Stimulated activated CD4-positive, alpha-beta T cell treated with anti-CD3 and anti-CD28 coated beads, TNF-alpha, amount 100 ng/mL, for 48 hours (primary cell): ENCODE data around the gene ARHGAP28.

Experiments
- DNase-seq, 3 donors: peaks; one replicate each; pipeline ENCODE4 v3.0.0-alpha.2; 2020; ENCODE audit warnings: low read depth in 3 of 3

ARHGAP28 gene

DNA sequence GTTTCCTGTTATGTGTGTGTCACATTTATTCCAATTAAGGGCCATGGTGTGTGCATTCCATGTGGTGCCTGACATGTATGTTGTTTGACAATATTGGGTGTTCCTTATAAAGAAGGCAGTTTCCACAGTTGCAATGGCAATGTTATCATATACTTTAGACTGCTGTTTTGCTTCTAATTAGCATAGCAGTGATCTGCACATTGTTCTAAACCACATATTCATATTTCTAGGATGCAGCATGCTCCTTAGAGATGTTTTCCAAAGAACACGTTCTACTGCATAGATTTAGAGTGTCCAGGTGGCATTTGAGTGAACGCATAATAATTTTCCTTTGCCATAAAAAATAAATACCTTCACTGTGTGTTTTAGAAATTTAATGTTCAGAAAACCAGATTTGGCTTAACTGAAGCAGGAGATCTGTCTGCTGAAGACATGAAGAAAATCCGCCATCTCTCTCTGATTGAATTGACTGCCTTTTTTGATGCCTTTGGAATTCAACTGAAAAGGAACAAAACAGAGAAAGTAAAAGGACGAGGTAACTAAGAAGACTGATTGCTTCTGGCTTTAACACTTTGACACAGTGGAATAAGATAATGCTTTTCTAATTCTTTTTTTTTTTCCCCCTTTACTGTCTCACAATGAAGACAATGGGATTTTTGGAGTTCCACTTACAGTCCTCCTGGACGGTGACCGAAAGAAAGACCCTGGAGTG is 143.7 kb downstream of the ARHGAP28 start:
- no peak for DNase-seq

DNA sequence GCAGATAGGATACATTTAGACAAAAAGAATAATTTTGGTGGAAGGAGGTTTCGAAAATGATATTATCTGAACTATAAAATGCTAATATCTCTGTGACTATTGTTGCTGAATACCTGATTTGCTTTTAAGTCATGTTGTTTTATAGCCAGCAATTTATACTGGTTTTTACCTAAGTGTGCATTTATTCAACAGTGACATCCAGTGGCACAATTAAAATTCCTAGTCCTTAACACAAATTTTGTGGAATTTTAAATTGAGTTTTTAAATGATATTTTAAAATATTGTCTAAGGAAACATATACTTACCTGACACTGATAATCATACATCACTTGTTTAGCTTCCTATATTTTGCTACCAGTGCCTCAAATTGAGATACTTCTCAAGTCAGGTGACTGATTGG is 144.8 kb downstream of the ARHGAP28 start:
- no peak for DNase-seq

DNA sequence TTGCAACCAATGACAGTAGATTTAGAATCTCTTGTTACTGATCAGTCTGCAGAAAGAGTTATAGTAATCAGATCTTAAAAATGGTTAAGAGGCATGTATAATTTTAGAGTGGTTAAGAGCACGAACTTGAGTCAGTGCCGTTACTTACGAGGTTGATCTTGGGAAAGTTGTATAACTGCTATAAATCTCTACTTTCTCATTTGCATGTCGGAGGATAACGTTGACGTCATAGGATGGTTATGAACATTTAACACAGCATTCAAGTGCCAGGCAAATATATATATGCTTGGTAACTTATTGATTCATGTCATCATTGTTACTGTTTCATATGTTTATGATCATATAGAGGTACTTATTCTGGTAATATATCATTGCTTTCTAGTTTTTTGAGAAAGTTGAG is 146.2 kb downstream of the ARHGAP28 start:
- DNase-seq: no peak

DNA sequence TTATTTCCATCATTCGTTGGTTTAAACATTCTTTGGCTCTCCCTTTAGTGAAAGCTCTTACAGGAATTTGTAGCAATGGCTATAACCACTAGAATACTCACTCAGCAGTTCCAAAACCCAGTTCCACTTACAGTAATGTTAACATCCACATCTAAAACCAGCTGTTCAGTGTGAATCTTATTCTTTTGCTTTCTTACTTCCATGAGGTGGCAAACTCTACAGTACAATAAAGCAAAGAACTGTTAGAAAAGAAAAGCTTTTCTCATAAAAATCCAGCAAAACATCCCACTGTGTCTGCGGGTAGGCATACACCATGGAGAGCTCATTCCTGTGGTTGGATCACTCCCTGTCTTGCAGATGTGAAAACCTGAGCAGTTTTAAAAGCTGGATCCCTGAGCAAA is 147.1 kb downstream of the ARHGAP28 start:
- no peak for DNase-seq

DNA sequence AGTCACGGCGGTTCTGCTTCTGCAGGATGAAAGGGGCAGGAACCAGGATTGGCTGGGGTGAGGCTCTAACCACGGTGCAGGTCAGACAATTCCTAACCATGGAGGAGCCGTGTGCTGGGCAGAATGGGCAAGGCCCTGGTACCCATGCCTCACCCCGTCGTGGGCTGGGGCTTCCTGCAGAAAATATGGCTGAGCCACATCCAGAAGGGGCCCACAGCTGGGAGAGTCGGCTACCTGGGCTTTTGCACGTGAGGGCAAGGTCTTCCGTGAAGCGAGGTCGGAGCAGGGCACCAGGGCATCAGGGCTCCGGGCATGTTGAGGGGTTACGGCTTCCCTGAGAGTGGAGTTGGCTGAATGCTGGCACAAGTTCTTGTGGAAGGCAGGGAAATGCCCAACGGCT is 147.8 kb downstream of the ARHGAP28 start:
- DNase-seq: no peak

DNA sequence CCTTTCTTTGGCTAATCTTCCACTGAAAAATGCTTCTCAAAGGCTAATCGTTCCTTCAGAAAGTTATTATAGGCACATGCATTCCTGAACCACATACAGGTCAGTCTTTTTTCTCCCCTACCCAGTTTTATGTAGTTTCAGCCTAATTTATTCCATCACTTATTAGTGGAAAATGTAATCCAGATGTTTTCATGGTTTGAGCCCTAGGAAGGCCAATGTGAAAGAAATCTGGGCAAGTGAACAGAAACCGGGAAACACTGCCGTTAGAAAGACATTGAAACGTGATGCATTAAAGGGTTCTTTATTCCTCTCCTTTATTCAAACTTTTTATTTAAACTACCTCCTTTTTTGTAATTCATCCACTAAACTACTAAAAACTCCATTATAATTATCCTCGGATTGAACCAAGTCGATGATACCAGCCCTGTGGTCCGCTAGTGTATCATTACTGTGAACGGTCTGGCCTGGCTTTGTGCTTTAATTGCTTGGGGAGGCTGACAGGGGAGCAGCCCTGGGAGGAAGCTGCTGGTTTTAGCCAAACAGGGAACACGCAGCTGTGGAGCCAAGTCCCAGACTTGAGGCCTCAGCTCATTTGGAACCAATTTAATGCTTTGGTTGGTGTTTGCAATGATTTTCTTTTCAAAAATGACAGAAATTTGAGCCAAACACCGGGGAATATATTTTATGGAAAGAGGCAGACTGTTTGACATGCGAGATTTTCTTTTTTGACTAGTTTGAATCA is 149.2 kb downstream of the ARHGAP28 start:
- no peak for DNase-seq

DNA sequence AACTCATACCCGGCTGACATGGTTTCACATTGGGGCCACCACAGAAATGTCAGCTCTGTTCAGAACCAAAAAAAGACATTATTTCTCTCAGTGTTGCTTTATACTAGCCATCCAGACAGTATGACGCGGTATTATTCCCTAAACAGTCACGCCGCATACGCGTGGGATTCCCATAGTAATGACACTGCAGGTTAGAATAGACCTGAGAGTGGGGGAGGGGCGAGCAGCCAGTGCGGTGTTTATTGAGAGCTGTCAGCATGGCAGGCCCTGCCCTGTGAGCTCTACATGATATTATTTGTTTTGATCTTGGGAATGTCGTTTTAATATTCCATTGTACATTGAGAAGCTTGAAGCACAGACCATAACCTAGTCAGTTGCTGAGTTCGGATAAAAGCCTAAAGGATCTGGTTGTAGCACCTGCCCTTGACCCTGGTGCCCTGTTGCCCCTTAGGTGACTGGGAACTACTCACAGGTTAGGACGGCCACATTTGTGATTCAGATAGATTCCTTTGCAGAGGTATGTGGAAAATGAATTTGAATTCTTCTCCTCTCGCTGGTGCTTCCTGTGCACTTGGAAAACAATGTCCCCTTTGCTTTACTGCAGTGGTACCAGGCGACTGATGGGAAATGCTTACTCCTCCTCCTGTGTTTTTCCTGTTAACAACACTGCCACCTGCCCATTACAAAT is 150.1 kb downstream of the ARHGAP28 start:
- no peak for DNase-seq

DNA sequence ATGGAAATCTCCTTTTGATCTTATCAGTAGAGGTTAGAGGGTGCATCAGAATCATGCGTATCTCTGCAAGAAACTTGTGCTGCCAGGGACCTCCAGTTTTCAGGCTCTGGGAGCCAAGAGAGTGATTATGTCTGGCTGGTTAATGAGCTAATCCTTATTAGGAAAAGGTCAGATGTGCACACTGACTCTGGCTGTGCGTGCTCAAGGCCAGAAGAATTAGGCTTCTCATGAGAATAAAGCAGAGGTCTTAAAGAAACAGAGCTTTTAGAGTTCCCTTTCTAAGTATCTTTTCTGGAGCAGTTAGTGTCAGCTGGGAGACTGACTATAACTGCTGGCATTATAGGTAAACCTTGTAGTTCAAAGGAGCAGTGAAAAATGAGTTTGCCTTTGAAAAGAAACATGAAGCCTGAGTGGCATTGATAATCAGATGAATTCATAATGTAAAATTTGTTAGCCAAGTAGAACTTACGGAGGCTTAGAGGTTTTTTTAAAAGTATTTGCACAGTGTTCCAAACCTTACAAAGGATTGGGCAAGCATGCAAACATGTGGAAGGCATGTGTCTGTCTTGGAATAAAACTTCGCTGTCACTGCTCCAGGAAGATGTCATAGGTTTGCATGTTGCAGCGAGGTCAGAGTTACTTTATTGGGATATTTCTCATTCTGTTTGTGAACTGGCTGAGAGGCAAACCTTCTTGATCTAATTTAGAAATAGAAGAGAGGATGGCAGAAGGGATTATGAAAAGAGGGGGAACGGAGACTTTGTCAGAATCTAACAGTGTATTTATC is 151.7 kb downstream of the ARHGAP28 start:
- DNase-seq: no peak

DNA sequence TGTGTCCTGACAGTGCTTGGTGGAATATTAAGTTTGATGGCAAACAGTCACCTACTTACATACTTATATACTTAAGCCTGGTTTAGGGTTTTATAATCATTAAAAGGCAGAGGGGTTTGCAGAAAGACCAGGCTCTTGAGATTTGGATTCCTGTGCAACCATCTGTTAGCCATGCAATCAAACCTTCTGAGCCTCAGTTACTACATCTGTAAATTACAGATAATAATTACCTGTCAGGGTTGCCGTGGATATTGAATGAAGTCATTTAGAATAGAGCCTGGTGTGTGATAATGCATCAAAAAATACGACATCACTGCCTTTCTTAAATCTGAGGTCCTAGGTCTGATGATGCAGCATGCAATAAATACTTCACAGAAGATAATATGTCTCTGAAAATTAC is 152.9 kb downstream of the ARHGAP28 start:
- DNase-seq: no peak

DNA sequence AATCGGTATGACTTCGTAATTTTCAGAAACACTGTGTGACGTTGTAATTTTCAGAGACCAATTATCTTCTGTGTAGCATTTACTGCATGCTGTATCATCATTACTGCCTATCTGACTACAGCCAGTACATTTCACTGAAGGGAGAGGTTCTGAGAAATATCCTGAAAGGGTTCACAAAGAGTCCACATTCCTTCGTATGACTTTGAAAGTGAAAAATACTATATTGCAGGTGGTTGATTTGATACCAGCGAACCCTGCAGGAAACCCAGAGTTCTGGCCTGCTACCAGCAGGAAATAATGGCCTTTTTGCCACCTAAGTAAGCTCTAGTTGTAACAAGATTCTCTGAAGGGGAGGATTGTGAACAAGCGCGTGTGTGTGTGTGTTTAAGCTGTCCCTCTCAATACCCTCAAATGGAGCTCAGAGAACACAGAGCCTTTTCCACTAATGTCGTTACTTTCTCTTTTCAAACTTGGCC is 155.5 kb downstream of the ARHGAP28 start:
- no peak for DNase-seq

DNA sequence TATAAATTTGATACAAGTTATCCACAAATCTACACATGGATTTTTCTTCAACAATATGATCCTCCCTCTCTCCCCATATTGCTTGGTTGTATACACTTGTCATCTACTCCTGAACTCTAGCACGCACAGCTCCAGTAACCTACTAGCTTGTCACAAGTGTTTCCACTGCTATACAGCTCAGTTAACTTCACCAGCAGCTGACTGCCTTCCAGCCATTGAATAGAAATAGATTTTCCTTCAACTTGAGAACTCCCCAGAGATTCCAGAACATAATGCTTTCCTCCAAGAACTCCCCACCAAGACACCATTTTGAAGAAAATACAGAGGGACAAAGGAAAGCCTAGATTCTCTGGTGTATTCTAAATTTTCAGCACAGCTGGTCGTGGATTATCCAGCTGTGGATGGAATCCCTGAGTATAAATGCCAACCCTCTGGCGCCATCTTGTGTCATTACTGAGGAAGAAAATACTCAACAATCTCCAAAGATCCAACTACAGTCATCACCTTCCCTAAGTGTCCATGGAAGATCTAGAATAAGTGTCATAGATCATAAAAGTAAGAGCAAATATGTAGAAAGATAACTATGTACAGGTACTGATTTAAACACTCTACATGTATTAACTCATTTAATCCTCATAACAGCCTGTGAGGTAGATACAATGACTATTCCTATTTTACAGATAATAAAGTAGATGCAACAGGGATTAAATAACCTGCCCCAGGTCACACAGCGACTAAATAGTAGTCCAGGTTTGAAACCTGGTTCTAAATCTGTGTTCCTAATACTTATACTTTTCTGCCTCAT is 156.7 kb downstream of the ARHGAP28 start:
- DNase-seq: no peak

DNA sequence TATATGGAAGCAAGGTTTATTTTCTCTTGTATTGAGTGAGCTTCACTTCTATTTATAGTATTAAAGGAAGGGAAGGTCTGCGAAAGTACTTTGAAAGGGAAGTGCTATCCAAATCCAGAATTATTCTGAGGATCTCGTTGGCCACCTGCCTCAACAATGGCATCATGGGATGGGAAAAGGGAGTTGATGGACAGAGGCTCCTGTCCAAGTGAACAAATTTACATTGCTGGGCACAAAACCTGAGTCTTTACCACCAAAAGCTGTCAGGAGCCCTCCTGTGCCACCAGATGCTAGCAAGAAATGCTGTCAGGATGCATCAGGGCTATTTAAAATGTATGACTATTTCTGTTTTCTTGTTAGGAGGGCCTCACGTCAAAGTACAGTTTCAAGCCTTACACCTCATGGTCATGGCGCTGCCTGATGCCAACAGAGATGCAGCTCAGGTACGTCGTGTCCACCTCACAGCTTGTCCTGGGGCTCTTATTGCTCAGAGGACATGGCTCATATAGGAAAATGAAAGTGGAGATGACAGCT is 157.3 kb downstream of the ARHGAP28 start:
- DNase-seq: no peak

DNA sequence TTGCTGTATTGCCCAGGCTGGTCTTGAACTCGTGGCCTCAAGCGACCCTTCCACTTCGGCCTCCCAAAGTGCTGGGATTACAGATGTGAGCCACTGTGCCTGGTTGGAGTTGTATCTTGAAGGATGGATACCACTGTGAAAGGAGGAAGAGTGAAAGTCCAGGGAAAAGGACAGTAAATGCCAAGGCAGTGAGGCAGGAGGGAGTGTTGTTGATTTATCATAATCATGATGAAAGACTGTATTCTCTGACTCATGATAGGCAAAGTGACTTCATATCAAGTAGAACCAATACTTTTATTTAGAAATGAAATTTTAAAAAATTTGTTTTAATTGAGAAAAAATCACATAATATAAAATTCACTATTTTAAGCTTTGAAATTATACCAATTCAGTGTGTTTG is 162.3 kb downstream of the ARHGAP28 start:
- no peak for DNase-seq

DNA sequence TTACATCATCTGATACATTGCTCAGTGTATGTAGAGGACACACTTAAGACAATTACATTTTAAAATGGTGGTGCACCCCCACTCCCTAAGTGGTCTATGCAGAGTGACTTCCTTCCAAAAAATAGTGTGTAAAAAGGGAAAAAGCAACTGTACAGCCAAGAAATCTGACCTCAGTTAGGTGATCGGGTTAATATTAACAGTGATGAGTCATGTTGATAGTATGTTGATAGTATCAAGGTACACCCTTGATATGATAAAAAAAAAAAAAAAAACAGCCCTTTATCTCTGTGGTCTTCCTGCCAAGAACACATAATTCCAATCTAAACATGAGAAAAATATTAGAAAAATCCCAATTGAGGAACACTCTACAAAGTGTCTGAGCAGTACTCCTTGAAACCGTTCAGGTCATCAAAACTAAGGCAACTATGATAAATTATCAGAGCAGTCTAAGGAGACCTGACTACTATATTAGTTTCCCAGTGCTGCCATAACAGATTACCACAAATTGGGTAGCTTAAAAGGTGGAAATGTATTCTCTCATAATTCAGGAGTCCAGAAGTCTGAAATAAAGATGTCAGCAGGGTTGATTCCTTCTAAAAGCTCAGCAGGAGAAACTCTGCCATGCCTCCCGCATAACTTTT is 171.9 kb downstream of the ARHGAP28 start:
- DNase-seq: no peak

DNA sequence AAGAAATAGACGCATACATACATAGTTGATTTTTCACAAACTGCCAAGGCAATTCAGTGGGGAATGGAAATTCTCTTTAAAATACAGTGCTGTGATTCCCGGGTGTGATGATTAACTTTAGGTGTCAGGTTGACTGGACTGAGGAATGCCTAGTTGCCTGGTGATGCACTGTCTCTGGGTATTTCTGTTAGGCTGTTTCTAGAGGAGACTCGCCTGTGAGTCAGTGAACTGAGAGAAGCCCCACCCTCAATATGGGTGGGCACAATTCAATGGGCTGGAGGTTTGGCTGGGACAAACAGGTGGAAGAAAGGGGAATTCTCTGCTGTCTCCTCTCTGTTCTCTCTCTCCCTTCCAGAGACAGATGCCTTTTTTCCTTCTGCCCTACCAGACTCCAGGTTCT is 187.6 kb downstream of the ARHGAP28 start:
- DNase-seq: no peak

DNA sequence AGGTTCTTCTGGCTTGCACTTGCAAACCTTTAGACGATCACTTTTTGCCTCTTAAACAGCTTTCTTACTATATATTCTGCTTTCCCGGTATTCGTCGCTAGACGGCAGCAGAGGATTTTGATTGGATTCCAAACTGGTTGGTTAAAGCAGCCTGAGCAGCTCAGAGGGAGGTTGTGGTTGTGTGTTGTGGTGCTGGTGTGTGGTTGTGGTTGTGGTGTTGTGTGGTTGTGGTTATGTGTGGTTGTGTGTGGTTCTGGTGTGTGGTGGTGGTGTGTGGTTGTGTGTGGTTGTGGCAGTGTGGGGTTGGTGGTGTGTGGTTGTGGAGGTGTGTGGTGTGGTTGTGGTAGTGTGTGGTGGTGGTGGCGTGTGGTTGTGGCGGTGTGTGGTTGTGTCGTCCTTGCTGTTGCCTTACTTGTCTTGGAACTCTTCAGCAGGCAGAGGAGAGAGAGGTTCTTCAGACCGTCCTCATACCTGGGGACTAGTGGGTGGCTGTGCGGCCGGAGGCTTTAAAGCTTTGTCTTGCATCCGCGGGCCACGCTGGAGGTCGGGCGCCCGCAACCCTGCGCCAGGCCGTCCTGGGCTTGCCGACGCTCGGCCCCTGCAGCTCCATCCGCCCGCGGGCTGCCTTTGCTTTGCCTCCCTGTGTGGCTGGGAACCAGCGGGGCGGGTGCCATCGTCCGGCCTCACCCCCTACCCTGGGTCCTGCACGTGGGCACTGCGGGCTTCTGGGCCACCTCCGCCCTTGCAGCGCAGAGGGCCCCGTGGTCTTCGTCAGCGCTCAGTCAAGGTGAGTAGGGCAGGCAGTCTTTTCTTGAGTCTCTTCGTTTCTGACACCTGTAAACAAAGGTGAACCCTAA is 190.8 kb downstream of the ARHGAP28 start:
- DNase-seq: peak in 2 of 3 donors; percentile 0 to 2

DNA sequence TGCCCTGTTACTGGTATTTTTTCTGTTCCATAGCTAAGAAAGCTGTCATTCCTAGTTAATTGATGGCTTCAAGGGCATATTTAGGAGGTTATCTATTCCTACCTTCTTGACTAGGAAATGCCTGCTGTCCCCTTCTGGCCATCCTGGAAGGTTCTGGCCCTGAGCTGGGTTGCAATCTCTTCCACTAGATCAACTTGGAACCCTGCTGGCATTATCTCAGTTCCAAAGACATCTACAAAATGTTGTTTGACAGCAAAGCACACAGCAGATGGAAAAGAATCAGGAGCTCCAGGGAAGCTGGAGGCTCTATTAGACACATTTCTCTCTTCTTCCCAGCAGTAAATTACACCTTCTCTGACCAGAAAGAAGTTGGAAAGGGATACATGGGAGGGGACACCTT is 192.1 kb downstream of the ARHGAP28 start:
- no peak for DNase-seq

DNA sequence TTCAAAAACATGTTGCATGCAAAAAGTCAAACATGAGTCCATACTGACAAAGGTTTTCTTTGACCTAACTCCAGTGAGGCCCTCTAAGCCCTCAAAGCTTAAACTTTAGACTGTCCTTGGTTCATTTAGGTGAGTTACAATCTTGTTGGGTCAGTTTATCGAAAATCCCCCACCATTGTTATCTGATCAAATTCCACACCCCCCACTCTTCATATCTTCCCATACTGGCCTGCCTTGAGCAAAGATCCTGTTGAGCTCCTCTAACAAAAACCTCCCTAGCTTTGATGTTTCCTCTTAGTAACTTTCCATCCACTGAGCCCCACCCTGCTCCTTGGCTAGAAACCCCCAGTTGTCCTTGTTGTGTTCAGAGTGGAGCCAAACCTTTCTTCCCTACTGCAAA is 193.7 kb downstream of the ARHGAP28 start:
- no peak for DNase-seq

DNA sequence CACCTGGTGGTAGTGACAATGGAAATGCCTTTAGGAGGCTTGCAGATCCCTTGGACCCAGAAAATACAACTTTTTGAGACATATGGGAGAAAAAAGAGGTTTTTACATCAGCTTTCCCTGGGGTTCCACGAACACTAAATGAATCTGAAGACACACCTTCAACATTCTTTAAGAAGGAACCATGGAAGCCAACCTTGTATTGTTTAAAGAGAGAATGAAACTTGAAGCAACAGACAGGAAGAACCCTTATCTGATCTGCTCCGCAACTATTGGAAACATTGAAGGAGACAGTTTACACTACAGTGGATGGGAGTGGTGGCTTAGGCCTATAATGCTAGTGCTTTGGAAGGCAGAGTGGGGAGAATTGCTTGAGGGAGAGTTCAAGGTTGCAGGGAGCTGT is 197.6 kb downstream of the ARHGAP28 start:
- no peak for DNase-seq
